Right lobe of liver (tissue), 6 donors: Measurements from ENCODE around the gene GPC6. TPM values are rescaled to one million over a fixed set of nuclear protein-coding genes. Genes with fewer than 3 reads are reported as not detected.

Experiments
- ATAC-seq, 4 donors: fragments of 200-7000 bp; cut with Tn5 transposase; one replicate each; pipeline ENCODE4 v1.9.1; 2020; ENCODE audit warnings: mild to moderate bottlenecking in 4 of 4, moderate library complexity in 4 of 4
- DNase-seq, 3 donors: peaks; one replicate each; pipeline ENCODE4 v3.0.0-alpha.2; 2020
- H3K27ac ChIP-seq, 3 donors: fragments of 200-600 bp; one replicate each; pipeline ENCODE4 v1.8.0; 2022
- H3K27me3 ChIP-seq, 2 donors: fragments of 200-600 bp; one replicate each; pipeline ENCODE4 v1.8.0; 2022
- H3K36me3 ChIP-seq, 4 donors: fragments of 200-600 bp; sonication (generic) in 1 of 4; one replicate each; pipeline versions ENCODE4 v1.5.1 to v1.8.0; 2017 to 2022; ENCODE audit warnings: control low read depth in 1 of 4
- H3K4me1 ChIP-seq, 4 donors: fragments of 200-600 bp; sonication (generic) in 1 of 4; one replicate each; pipeline versions ENCODE4 v1.5.1 to v1.8.0; 2017 to 2022; ENCODE audit warnings: control low read depth in 1 of 4
- H3K4me3 ChIP-seq, 3 donors: fragments of 200-600 bp; one replicate each; pipeline ENCODE4 v1.8.0; 2022
- H3K9me3 ChIP-seq, 4 donors: fragments of 200-600 bp; sonication (generic) in 1 of 4; one replicate each; pipeline versions ENCODE4 v1.5.1 to v1.8.0; 2017 to 2022; ENCODE audit warnings: control low read depth in 1 of 4
- POLR2A ChIP-seq: fragments of 450-650 bp; IDR thresholded peaks from one replicate; pipeline ENCODE4 v1.6.1; 2017; ENCODE audit warnings: antibody characterized with exemption, mild to moderate bottlenecking
- WGBS: methylation state at CpG from one replicate; pipeline ENCODE4 v1.1.6; 2018; ENCODE audit warnings: low coverage, low lambda C conversion rate; ENCODE audit not compliant: insufficient coverage; ENCODE audit errors: missing lambda C conversion rate; 5-methylcytosine and 5-hydroxymethylcytosine counted together
- intact Hi-C, 2 donors: fragments of 100-400 bp; cut with DNase I; formaldehyde crosslinking; loops; one replicate each; pipeline versions ENCODE4 v1.11.2 to v1.14.1; 2022
- total RNA-seq, 6 experiments: library from RNA; depleted of rRNA in 2 of 6; stranded (reverse); fragments of >200 nt in 2 of 6; fragmentation: NEBNext Ultra II Directional in 3 of 6; extraction: Animal tissue kit (Norgen Biotek cat#: 25700) in 3 of 6; gene quantifications; one replicate each; pipeline versions ENCODE4 v1.1.0 to v1.2.4, GENCODE V29; 2016 to 2023
- TF ChIP-seq, protein P1 (sequence below), 4 donors: fragments of 200-600 bp in 3 of 4; fragments of 450-650 bp in 1 of 4; IDR thresholded peaks; one replicate each; pipeline versions ENCODE4 v1.5.1 to v1.8.0; 2016 to 2022; ENCODE audit warnings: antibody characterized with exemption in 4 of 4, mild to moderate bottlenecking in 2 of 4
- donor health status: DM: no; HTN: yes; CAD: no.
- donor health status: DM: no; HTN: no; CAD: no.
- donor health status: DM: no; HTN: no; CAD: no.
- donor health status: DM: no; HTN: yes; CAD: no.
- donor health status: DM: no; HTN: yes; CAD: no.

GPC6 gene
- total RNA-seq, 6 experiments from 2014 or later = 18.6 to 30.1 (median 20.2) TPM

DNA sequence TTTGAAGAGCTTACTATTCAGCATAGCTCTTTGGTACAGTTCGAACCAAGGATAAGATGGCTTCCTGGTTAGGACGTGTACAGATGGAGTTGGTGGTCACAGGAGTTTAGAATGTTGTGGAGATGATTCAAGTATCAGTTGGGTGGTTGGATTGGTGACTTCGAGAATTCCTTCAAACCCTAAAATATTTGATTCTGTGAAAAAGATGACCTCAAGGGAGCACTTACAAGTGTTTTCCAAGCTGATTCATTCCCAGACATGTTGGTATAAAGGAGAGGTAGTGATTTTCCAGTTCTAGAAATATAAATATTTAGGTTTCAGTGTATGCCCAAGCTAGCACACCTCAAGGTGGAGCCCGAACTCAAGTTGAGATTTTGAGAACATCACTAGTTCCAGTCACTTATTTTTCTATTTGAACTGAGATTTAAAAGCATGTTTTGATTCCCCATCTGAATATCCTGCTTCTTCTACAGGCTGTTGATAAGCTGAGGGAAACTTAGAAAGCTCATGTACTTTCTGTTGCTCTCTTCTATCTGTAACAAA lies 946.8 kb downstream of the GPC6 start:
- H3K27me3 ChIP-seq = no peaks in the 10 kb centered on the region
- no peak for TF ChIP-seq POLR2A
- TF ChIP-seq, protein P1, sequence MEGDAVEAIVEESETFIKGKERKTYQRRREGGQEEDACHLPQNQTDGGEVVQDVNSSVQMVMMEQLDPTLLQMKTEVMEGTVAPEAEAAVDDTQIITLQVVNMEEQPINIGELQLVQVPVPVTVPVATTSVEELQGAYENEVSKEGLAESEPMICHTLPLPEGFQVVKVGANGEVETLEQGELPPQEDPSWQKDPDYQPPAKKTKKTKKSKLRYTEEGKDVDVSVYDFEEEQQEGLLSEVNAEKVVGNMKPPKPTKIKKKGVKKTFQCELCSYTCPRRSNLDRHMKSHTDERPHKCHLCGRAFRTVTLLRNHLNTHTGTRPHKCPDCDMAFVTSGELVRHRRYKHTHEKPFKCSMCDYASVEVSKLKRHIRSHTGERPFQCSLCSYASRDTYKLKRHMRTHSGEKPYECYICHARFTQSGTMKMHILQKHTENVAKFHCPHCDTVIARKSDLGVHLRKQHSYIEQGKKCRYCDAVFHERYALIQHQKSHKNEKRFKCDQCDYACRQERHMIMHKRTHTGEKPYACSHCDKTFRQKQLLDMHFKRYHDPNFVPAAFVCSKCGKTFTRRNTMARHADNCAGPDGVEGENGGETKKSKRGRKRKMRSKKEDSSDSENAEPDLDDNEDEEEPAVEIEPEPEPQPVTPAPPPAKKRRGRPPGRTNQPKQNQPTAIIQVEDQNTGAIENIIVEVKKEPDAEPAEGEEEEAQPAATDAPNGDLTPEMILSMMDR (IDR thresholded peaks at IDR 0.05) = no peak
- WGBS = 87% methylated on average over 4 of the region's 4 CpGs
- ATAC-seq = no peak
- H3K27ac ChIP-seq = no peak overlapping the region
- H3K36me3 ChIP-seq = no peaks in the 10 kb centered on the region
- intact Hi-C loops = no loop called here
- DNase-seq = no peak
- peaks cover 0 to 50% (median 2%) of the 10 kb centered on the region in 4 donors for H3K4me1 ChIP-seq
- no peak overlapping the region for H3K4me3 ChIP-seq
- no peaks in the 10 kb centered on the region for H3K9me3 ChIP-seq

DNA sequence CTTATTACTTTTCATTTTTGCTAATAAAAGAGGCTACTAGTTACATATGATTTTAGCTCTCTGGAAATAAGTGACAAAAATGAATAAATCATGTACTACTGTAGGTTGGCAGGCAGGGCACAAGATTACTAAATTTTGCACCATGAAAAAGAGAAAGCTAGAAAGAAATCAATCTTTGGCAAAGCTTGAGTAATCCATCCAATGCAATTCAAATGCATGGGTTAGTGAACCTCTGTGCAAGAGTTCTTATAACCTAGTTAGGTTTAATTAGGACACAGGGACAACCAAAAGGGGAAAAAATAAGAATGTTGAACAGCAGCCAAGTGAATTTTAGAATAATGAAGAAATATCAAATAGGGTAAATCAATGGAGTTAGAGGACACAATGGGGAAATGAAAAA lies 947.4 kb downstream of the GPC6 start:
- DNase-seq (no peak), ATAC-seq (peak; percentile 50 to 64 (median 53))
- H3K9me3 ChIP-seq = no peaks in the 10 kb centered on the region
- H3K27ac ChIP-seq = peak overlapping the region in 1 of 3 donors; percentile 21
- no peaks in the 10 kb centered on the region for H3K36me3 ChIP-seq
- no peak overlapping the region for H3K4me3 ChIP-seq
- intact Hi-C loops = no loop called here
- peaks cover 0 to 53% (median 2%) of the 10 kb centered on the region in 4 donors for H3K4me1 ChIP-seq
- TF ChIP-seq, protein P1 (IDR thresholded peaks at IDR 0.05) = peak in 1 of 4 donors; percentile 9
- no peak for TF ChIP-seq POLR2A
- no peaks in the 10 kb centered on the region for H3K27me3 ChIP-seq

DNA sequence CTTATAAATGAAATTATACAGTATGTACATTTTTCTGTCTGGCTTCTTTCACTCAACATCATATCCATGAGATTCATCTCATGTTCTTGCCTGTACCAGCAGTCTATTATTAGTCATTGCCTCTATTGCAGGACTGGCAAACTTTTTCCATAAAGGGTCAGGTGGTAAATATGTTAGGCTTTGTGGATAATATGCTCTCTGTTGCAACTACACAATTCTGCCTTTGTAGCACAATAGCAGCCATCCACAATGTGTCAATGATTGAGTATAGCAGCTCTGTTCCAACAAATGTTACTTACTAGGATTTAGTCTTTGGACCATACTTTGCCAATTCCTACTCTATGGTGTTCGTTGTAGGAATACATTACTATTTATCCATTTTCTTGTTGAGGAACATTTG lies 948.5 kb downstream of the GPC6 start:
- ATAC-seq (no peak), DNase-seq (no peak)
- TF ChIP-seq POLR2A = no peak
- TF ChIP-seq, protein P1 (IDR thresholded peaks at IDR 0.05) = no peak
- no peak overlapping the region for H3K4me3 ChIP-seq
- no peak overlapping the region for H3K27ac ChIP-seq
- intact Hi-C loops = no loop called here
- WGBS = 55% methylated on average over 1 of the region's 1 CpG
- H3K4me1 ChIP-seq = peaks cover 0 to 44% (median 0%) of the 10 kb centered on the region in 4 donors
- H3K27me3 ChIP-seq = no peaks in the 10 kb centered on the region
- H3K36me3 ChIP-seq = no peaks in the 10 kb centered on the region
- no peaks in the 10 kb centered on the region for H3K9me3 ChIP-seq

DNA sequence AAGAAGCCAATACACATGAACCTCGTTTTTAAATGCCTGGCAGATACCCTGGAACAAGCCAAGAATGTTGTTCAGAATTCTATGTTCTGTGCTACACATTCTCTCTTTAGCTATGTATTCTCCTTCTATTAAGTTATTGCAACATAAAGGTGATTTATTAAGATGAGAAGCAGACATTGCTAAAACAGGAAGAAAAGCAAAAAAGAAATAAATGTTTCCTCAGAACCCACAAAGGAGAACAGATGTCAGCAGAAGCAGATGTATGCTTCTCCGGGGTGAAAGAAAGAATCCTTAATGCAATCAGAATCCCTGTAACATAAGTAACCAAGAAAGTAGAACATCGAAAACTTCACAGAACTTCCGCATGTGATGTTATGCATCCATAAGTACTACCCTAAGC lies 950.0 kb downstream of the GPC6 start:
- Histone ChIP-seq H3K27me3 (no peaks in the 10 kb centered on the region), H3K27ac (no peak overlapping the region), H3K4me1 (peaks cover 0 to 33% (median under 1%) of the 10 kb centered on the region in 4 donors), H3K4me3 (no peak overlapping the region), H3K9me3 (no peaks in the 10 kb centered on the region), H3K36me3 (no peaks in the 10 kb centered on the region)
- DNase-seq (no peak), ATAC-seq (no peak)
- WGBS = 53% methylated on average over 4 of the region's 4 CpGs
- intact Hi-C loops = no loop called here
- TF ChIP-seq, protein P1 (IDR thresholded peaks at IDR 0.05) = no peak
- TF ChIP-seq POLR2A = no peak

DNA sequence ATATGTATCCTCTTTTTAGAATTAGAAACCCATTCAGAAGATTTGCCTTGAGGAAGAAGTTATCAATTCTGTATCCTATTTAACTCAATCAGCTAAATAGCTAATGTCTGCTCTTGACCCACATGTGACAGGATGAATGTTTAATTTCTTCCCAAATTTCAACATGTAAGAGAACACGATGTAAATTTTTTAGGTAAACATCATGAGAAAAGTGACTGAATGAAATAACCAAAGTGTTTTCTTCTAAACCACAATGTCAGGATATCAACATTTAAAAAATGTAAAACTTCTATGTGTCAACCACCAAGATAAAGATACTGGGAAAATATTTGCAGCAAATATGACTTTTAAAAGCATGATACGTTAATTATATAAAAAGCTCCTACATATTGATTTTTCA lies 950.4 kb downstream of the GPC6 start:
- H3K9me3 ChIP-seq = no peaks in the 10 kb centered on the region
- intact Hi-C loops = no loop called here
- DNase-seq (no peak), ATAC-seq (no peak)
- TF ChIP-seq POLR2A = no peak
- TF ChIP-seq, protein P1 (IDR thresholded peaks at IDR 0.05) = no peak
- peaks cover 0 to 36% (median 3%) of the 10 kb centered on the region in 4 donors for H3K4me1 ChIP-seq
- H3K27ac ChIP-seq = no peak overlapping the region
- 20% methylated on average over 2 of the region's 2 CpGs for WGBS
- no peaks in the 10 kb centered on the region for H3K36me3 ChIP-seq
- no peaks in the 10 kb centered on the region for H3K27me3 ChIP-seq
- H3K4me3 ChIP-seq = no peak overlapping the region
